BJ (cell line): ENCODE results near the gene ZC3H12C. TPM values are rescaled to one million over a fixed set of nuclear protein-coding genes. Genes with fewer than 3 reads are reported as not detected.
A peak's percentile ranks its signal among the peaks of the same experiment; 100 is the strongest.
"Not testable (repeated sequence)": the region's sequence is repeated elsewhere in the genome, so short reads cannot be mapped to it uniquely, and the experiment has no call there.

Experiments
- CTCF ChIA-PET: fragments of 350-600 bp; formaldehyde crosslinking; extraction: SDS; loops from one replicate; lab custom pipeline; 2021; ENCODE audit warnings: antibody characterized with exemption, inconsistent platforms; lab: Yijun Ruan, JAX
- POLR2A ChIA-PET: fragments of 300-600 bp; sonication (Branson Sonifier 250); formaldehyde crosslinking; extraction: SDS; loops from one replicate; lab custom pipeline; 2021; ENCODE audit warnings: antibody characterized with exemption; lab: Charles Lee
- DNase-seq: peaks from one replicate; pipeline ENCODE4 v3.0.0-alpha.2; 2011; ENCODE audit warnings: low read depth
- H3K27me3 ChIP-seq: 2 replicates; pipeline ENCODE4 v1.6.0; 2011; ENCODE audit warnings: low read length; ENCODE audit not compliant: control insufficient read depth, insufficient read depth
- H3K36me3 ChIP-seq: 2 replicates; pipeline ENCODE4 v1.5.1; 2011; ENCODE audit warnings: low read length; ENCODE audit not compliant: control insufficient read depth, insufficient read depth
- H3K4me3 ChIP-seq: 2 replicates; pipeline ENCODE4 v1.5.1; 2011; ENCODE audit warnings: low read depth, mild to moderate bottlenecking, control low read depth, low read length
- CTCF ChIP-seq: IDR thresholded peaks from 2 replicates; pipeline ENCODE4 v1.5.1; 2011; ENCODE audit warnings: low read depth, mild to moderate bottlenecking, control low read depth, inconsistent platforms, low read length, moderate library complexity; ENCODE audit not compliant: insufficient read depth
- polyA plus RNA-seq: library from polyadenylated mRNA; depleted of rRNA; stranded (reverse); fragments of >200 nt; gene quantifications from 2 replicates; pipeline ENCODE4 v1.2.3, GENCODE V29; 2011

Gene ZC3H12C
- polyA plus RNA-seq, 1 experiment, result 5.2 TPM

DNA sequence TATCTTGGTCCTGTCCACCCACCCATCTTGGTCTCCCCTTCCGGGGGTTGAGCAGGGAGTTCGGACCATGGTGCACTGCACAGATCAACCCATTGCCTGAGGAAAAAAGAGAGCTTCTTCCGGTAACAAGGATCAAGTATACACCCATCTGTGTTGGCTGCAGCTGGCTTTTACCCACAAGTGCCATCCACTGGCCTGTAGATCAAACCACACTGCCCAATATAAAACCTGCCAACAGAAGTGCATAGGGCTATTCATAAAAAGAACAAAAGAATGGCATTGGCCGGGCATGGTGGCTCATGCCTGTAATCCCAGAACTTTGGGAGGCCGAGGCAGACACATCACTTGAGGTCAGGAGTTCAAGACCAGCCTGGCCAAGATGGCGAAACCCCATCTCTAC, 94.5 kb downstream of the ZC3H12C start:
- TF ChIP-seq CTCF, result no peak
- no peak for DNase-seq
- ChIA-PET CTCF (interaction anchor here (1.6 kb wide), 1 partner anchor 10 kb away, joined by 6 read pairs; no protein-coding TSS in a partner anchor), POLR2A (no interaction called here)
- no peak overlapping the region for H3K4me3 ChIP-seq
- H3K36me3 ChIP-seq, result no peaks in the 10 kb centered on the region
- H3K27me3 ChIP-seq, result peaks cover 7% of the 10 kb centered on the region

GRCh38 chr11:110190885-110191284, 97.7 kb downstream of the ZC3H12C start:
- no peak for TF ChIP-seq CTCF
- H3K27me3 ChIP-seq, result peaks cover 6% of the 10 kb centered on the region
- H3K36me3 ChIP-seq, result no peaks in the 10 kb centered on the region
- ChIA-PET CTCF (no interaction called here), POLR2A (no interaction called here)
- no peak for DNase-seq
- H3K4me3 ChIP-seq, result no peak overlapping the region

GRCh38 chr11:110192604-110193282, 99.6 kb downstream of the ZC3H12C start:
- H3K27me3 ChIP-seq, H3K4me3 ChIP-seq, POLR2A ChIA-PET, DNase-seq, H3K36me3 ChIP-seq: not testable (repeated sequence)
- CTCF ChIA-PET, result interaction anchor here (0.6 kb wide), 1 partner anchor 82 kb away, joined by 5 read pairs; no protein-coding TSS in a partner anchor

DNA sequence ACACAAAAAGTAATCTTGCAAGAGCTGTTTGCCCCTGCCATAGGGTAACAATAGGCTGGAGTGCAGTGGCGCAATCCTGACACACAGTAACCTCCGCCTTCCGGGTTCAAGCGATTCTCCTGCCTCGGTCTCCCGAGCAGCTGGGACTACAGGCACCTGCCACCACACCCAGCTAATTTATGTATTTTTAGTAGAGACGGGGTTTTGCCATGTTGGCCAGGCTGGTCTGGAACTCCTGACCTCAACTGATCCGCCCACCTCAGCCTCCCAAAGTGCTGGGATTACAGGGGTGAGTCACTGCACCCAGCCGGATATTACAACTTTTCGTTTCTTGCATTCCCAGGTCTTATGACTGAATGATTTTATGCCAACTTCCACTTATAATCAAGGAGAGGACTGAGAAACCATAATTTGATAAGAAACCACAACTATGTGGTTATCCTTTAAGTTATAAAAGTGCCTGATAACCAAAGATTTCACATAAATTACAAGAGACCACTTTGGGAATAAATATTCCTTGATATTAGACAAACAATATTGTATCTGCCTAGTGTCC, 101.1 kb downstream of the ZC3H12C start:
- CTCF ChIA-PET, result interaction anchor here (0.6 kb wide), 1 partner anchor 240 kb away, joined by 3 read pairs; no protein-coding TSS in a partner anchor

GRCh38 chr11:110196241-110196754, 103.1 kb downstream of the ZC3H12C start:
- no peak for TF ChIP-seq CTCF

More for the DNA sequence above, 101.1 kb downstream of the ZC3H12C start:
- POLR2A ChIA-PET, H3K36me3 ChIP-seq, H3K4me3 ChIP-seq, DNase-seq, H3K27me3 ChIP-seq: not testable (repeated sequence)

GRCh38 chr11:110196884-110197420, 103.8 kb downstream of the ZC3H12C start:
- Histone ChIP-seq H3K4me3 (no peak overlapping the region), H3K27me3 (0 out of 2 replicates have a peak, but pooled peaks cover 2% of the 10 kb centered on the region), H3K36me3 (no peaks in the 10 kb centered on the region)
- DNase-seq, result no peak
- CTCF ChIA-PET, result interaction anchor here (0.7 to 1.2 kb wide), 3 partner anchors 12 to 577 kb away, joined by 3 read pairs; no protein-coding TSS in a partner anchor
- POLR2A ChIA-PET, result no interaction called here
- no peak for TF ChIP-seq CTCF

More at GRCh38 chr11:110196241-110196754, 103.1 kb downstream of the ZC3H12C start:
- peaks cover 2% of the 10 kb centered on the region; the same call in 1 of the 2 replicates for H3K27me3 ChIP-seq
- ChIA-PET POLR2A (no interaction called here), CTCF (interaction anchor here (0.7 to 1.0 kb wide), 3 partner anchors 11 to 578 kb away, joined by 3 read pairs; no protein-coding TSS in a partner anchor)
- H3K4me3 ChIP-seq, result no peak overlapping the region
- peak; percentile 35 for DNase-seq
- H3K36me3 ChIP-seq, result no peaks in the 10 kb centered on the region
